ENCODE results near the gene RUSC1. TPM values are rescaled to one million over a fixed set of nuclear protein-coding genes. Genes with fewer than 3 reads are reported as not detected.

Gene RUSC1
- total RNA-seq, 1 experiment from 2014 or later, result 66.9 TPM

GRCh38 chr1:155352631-155353030 is 31.9 kb downstream of the RUSC1 start:
- Histone ChIP-seq H3K14ac (ENCODE audit: insufficient read depth, low read length) (no peak overlapping the region), H2BK15ac (ENCODE audit: low read depth, low read length) (no peak overlapping the region), H3K79me2 (ENCODE audit: insufficient read depth, low read length) (no peaks in the 10 kb centered on the region), H3K27ac (ENCODE audit: insufficient read length, low read depth, low read length) (no peak overlapping the region), H3K9me3 (ENCODE audit: control insufficient read depth, low read depth, low read length) (no peaks in the 10 kb centered on the region), H3K4me2 (ENCODE audit: insufficient read depth, insufficient read length, low read length) (no peak overlapping the region), H3K18ac (ENCODE audit: insufficient read length, low read depth, low read length) (no peak overlapping the region), H3K9ac (ENCODE audit: extremely low read depth, insufficient read length, low read length) (no peak overlapping the region), H3K4me1 (ENCODE audit: insufficient read depth, low read length) (no peaks in the 10 kb centered on the region), H3K23ac (ENCODE audit: insufficient read length, low read depth, low read length) (no peak overlapping the region), H3T11ph (ENCODE audit: low read length) (no peak overlapping the region), H4K91ac (ENCODE audit: insufficient read length, low read depth, low read length) (no peak overlapping the region), H2BK5ac (ENCODE audit: insufficient read length, low read length) (no peak overlapping the region), H3K27me3 (ENCODE audit: insufficient read depth, low read length) (no peaks in the 10 kb centered on the region), H2AK5ac (ENCODE audit: insufficient read length, low read length) (no peak overlapping the region), H4K20me1 (ENCODE audit: control insufficient read depth, insufficient read depth, insufficient read length) (no peaks in the 10 kb centered on the region), H4K5ac (ENCODE audit: insufficient read length, low read depth, low read length) (no peak overlapping the region), H3K56ac (ENCODE audit: insufficient read length, low read depth, low read length) (no peak overlapping the region), H3K23me2 (ENCODE audit: insufficient read length, low read depth, low read length, poor library complexity, severe bottlenecking) (no peaks in the 10 kb centered on the region), H2AFZ (ENCODE audit: low read length) (no peak overlapping the region), H3K79me1 (ENCODE audit: insufficient read depth, low read depth, low read length, poor library complexity, severe bottlenecking) (no peaks in the 10 kb centered on the region), H3K4ac (ENCODE audit: low read depth, low read length) (no peak overlapping the region), H2BK20ac (ENCODE audit: low read depth, low read length, poor library complexity, severe bottlenecking) (no peak overlapping the region), H4K8ac (replicated peaks; ENCODE audit: insufficient read length, low read depth, low read length) (no peak overlapping the region), H2BK12ac (ENCODE audit: insufficient read length, low read depth, low read length) (no peak overlapping the region), H2BK120ac (ENCODE audit: low read depth, low read length, poor library complexity, severe bottlenecking) (no peak overlapping the region)
- H3K27me3 Mint-ChIP-seq (ENCODE audit: low read depth), result no peaks in the 10 kb centered on the region
- H3K4me1 Mint-ChIP-seq, result no peaks in the 10 kb centered on the region
- no peak for TF ChIP-seq CTCF (conservative IDR thresholded peaks at IDR 0.05)
- H3K27ac Mint-ChIP-seq, result no peak overlapping the region
- no CpG with 5 or more reads among the region's 6 CpGs for WGBS (ENCODE audit: extremely low coverage, insufficient read length, low lambda C conversion rate)
- no peak for DNase-seq
- H3K9me3 Mint-ChIP-seq, result no peaks in the 10 kb centered on the region
- H3K36me3 Mint-ChIP-seq (ENCODE audit: insufficient read depth in 1 of 3, low read depth in 3 of 3), result peaks cover 35 to 83% (median 72%) of the 10 kb centered on the region in 3 experiments; a peak in 6 of 7 replicates
- H3K4me3 Mint-ChIP-seq, result no peak overlapping the region
